A673 (cell line): ENCODE data around the gene HNMT. TPM values are rescaled to one million over a fixed set of nuclear protein-coding genes. Genes with fewer than 3 reads are reported as not detected.
"Not testable (repeated sequence)": the region's sequence is repeated elsewhere in the genome, so short reads cannot be mapped to it uniquely, and the experiment has no call there.

Experiments
- BruUV-seq: library from RNA; stranded (reverse); fragments of 400-500 nt; replicated peaks from 2 replicates; lab custom pipeline; 2021; lab: Mats Ljungman, UMichigan
- CTCF ChIA-PET: fragments of 300-600 bp; sonication (Branson Sonifier 250); formaldehyde crosslinking; loops from one replicate; lab custom pipeline; 2022; ENCODE audit warnings: antibody characterized with exemption; lab: Charles Lee
- POLR2A ChIA-PET: fragments of 300-600 bp; sonication (Branson Sonifier 250); formaldehyde crosslinking; loops from one replicate; lab custom pipeline; 2022; ENCODE audit warnings: antibody characterized with exemption; ENCODE audit not compliant: low non-redundant PET; lab: Charles Lee
- DNase-seq: peaks from one replicate; pipeline ENCODE4 v3.0.0-alpha.2; 2015; ENCODE audit warnings: low spot score
- H3K27ac ChIP-seq: fragments of 200-600 bp; sonication (generic); 2 replicates; pipeline ENCODE4 v1.5.1; 2016; ENCODE audit warnings: mixed run types, low read depth, mild to moderate bottlenecking, mixed read lengths, antibody characterized with exemption, low read length; ENCODE audit not compliant: poor library complexity, severe bottlenecking
- H3K27me3 ChIP-seq: fragments of 200-600 bp; sonication (generic); replicated peaks from 2 replicates; pipeline ENCODE4 v1.6.1; 2017; ENCODE audit warnings: mixed run types, low read depth, mild to moderate bottlenecking, mixed read lengths, antibody characterized with exemption, low read length; ENCODE audit not compliant: insufficient read depth, poor library complexity
- H3K36me3 ChIP-seq: fragments of 200-600 bp; sonication (generic); 2 replicates; pipeline ENCODE4 v1.6.1; 2016; ENCODE audit warnings: mixed run types, mild to moderate bottlenecking, mixed read lengths, antibody characterized with exemption, low read length; ENCODE audit not compliant: insufficient read depth, poor library complexity, severe bottlenecking
- H3K4me1 ChIP-seq: fragments of 200-600 bp; sonication (generic); 2 replicates; pipeline ENCODE4 v1.6.1; 2017; ENCODE audit warnings: mixed run types, mild to moderate bottlenecking, mixed read lengths, antibody characterized with exemption, low read length; ENCODE audit not compliant: insufficient read depth, poor library complexity, severe bottlenecking
- H3K4me3 ChIP-seq: fragments of 200-600 bp; sonication (generic); 2 replicates; pipeline ENCODE4 v1.5.1; 2016; ENCODE audit warnings: low read depth, mixed run types, mild to moderate bottlenecking, mixed read lengths, low read length; ENCODE audit not compliant: poor library complexity, severe bottlenecking
- H3K9me3 ChIP-seq: fragments of 200-600 bp; sonication (generic); 2 replicates; pipeline ENCODE4 v1.6.1; 2016; ENCODE audit warnings: mixed run types, low read depth, mild to moderate bottlenecking, mixed read lengths, antibody characterized with exemption, low read length; ENCODE audit not compliant: poor library complexity, severe bottlenecking
- EZH2 ChIP-seq: fragments of 200-600 bp; sonication (generic); IDR thresholded peaks from 2 replicates; pipeline ENCODE4 v1.6.1; 2017; ENCODE audit warnings: borderline replicate concordance, low read depth, mild to moderate bottlenecking, mixed read lengths, antibody characterized with exemption, low read length; ENCODE audit not compliant: poor library complexity, severe bottlenecking
- intact Hi-C: fragments of 100-400 bp; cut with micrococcal nuclease; formaldehyde crosslinking; loops from one replicate; pipeline ENCODE4 v1.10.0; 2022; ENCODE audit not compliant: unreplicated experiment
- total RNA-seq: library from RNA; stranded (reverse); gene quantifications from 2 replicates; pipeline ENCODE4 v1.2.3, GENCODE V29; 2021
- TF ChIP-seq, protein P1 (sequence below): fragments of 300-800, 200-600 bp; sonication (generic); conservative IDR thresholded peaks from 2 replicates; pipeline ENCODE4 v1.5.1; 2017; ENCODE audit warnings: low read depth, mild to moderate bottlenecking, antibody characterized with exemption, low read length, moderate library complexity, mixed read lengths

The HNMT gene
- total RNA-seq, 1 experiment from 2014 or later, result 0.82 TPM

DNA sequence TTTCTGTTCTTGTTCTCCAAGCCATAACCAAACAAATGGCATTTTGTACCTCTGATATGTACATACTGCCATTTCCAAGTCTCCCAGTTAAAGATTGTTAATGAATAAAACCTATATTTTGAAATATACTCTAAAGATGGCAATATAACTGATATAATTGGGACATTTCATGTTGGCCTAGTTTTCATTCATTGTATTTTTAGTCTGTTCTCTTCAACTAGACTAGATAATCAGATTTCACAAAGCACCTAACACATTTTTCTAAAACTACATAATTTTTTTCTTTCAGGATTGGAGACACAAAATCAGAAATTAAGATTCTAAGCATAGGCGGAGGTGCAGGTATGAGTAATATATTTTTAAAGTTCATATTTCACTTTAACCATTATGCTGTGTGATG, 5.6 kb downstream of the HNMT start:
- Histone ChIP-seq H3K27me3 (no peaks in the 10 kb centered on the region), H3K9me3 (no peaks in the 10 kb centered on the region), H3K4me3 (no peak overlapping the region), H3K27ac (no peak overlapping the region), H3K36me3 (no peaks in the 10 kb centered on the region), H3K4me1 (no peaks in the 10 kb centered on the region)
- ChIA-PET POLR2A (no interaction called here), CTCF (no interaction called here)
- TF ChIP-seq EZH2, result no peak
- TF ChIP-seq, protein P1, sequence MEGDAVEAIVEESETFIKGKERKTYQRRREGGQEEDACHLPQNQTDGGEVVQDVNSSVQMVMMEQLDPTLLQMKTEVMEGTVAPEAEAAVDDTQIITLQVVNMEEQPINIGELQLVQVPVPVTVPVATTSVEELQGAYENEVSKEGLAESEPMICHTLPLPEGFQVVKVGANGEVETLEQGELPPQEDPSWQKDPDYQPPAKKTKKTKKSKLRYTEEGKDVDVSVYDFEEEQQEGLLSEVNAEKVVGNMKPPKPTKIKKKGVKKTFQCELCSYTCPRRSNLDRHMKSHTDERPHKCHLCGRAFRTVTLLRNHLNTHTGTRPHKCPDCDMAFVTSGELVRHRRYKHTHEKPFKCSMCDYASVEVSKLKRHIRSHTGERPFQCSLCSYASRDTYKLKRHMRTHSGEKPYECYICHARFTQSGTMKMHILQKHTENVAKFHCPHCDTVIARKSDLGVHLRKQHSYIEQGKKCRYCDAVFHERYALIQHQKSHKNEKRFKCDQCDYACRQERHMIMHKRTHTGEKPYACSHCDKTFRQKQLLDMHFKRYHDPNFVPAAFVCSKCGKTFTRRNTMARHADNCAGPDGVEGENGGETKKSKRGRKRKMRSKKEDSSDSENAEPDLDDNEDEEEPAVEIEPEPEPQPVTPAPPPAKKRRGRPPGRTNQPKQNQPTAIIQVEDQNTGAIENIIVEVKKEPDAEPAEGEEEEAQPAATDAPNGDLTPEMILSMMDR, result no peak
- DNase-seq, result no peak
- intact Hi-C loops, result no loop called here
- BruUV-seq, result no TSS peak

DNA sequence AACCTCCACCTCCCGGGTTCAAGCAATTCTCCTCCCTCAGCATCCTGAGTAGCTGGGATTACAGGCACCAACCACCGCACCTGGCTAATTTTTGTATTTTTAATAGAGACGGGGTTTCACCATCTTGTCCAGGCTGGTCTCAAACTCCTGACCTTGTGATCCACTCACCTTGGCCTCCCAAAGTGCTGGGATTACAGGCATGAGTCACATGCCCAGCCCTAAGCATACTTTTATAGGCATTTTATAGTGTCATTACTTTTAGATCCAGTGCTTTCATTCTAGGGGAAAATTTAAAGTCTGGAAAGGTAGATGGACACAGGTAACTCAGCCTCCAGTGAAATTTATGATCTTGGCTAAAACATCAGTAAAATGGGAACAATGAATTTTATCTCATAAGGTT, 7.0 kb downstream of the HNMT start:
- CTCF ChIA-PET, POLR2A ChIA-PET, intact Hi-C loops, H3K36me3 ChIP-seq, DNase-seq, H3K4me1 ChIP-seq, H3K4me3 ChIP-seq, BruUV-seq, H3K27me3 ChIP-seq, H3K27ac ChIP-seq, H3K9me3 ChIP-seq: not testable (repeated sequence)

DNA sequence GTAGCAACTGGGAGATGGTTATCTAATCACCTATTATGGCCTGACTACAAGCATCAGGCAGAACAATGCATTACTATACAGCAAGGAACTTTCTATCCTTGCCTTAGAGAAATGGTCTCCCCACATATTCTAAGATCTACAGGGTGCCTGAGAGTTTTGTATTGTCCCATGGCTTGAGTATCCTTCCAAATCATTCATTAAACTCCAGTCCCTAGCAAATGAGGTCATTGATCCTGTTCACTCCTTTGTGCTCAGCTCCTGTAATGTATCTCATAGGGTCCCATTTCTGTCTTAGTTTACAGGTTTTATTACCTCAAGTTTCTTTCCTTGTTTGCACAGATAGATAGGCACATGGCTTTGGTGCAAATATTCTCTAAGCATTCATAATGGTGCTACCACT, 9.0 kb downstream of the HNMT start:
- intact Hi-C loops, result no loop called here
- TF ChIP-seq EZH2, result no peak
- TF ChIP-seq, protein P1, result no peak
- ChIA-PET POLR2A (no interaction called here), CTCF (no interaction called here)
- no TSS peak for BruUV-seq
- H3K4me3 ChIP-seq, result no peak overlapping the region
- no peak for DNase-seq
- no peaks in the 10 kb centered on the region for H3K4me1 ChIP-seq
- H3K27me3 ChIP-seq, result no peaks in the 10 kb centered on the region
- H3K27ac ChIP-seq, result no peak overlapping the region
- H3K9me3 ChIP-seq, result no peaks in the 10 kb centered on the region
- H3K36me3 ChIP-seq, result no peaks in the 10 kb centered on the region

DNA sequence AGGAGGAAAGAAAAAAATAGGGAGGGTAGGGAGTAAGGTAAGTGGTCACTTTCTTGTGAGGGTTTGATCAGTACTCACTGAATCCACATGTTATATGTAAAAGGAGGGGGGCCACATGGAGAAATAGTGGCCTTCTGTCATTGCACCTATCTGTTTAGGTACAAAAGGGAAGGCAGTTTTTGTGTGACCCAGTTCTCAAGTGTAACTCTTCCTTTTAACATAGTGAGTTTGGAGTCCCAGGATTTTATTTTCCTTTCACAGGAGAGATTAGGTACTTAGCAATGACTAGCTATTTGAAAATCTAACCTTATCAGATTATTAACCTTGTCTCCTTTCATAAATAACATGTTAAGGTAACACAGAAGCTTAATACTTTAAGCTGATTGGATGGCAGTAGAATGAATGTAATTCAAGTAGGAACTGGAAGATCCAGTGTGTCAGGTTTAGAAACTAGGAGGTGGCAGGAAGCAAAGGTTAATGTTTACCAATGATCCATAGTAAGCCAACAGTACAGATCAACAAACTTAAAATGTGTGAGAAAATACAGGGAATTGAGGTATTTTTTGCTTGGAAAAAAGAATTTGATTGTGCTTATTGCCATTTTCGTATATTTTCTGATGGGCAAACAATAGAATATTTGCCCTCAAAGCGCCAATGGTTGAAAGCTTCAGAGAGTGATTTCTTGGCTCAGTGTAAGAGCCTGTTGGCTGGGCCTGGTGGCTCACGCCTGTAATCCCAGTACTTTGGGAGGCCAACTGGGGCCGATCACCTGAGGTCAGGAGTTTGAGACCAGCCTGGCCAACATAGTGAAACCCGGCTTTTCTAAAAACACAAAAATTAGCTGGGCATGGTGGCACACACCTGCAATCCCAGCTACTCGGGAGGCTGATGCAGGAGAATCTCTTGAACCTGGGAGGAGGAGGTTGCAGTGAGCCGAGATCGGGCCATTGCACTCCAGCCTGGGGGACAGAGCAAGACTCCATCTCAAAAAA, 11.3 kb downstream of the HNMT start:
- Histone ChIP-seq H3K9me3 (no peaks in the 10 kb centered on the region), H3K4me3 (no peak overlapping the region), H3K27me3 (no peaks in the 10 kb centered on the region), H3K36me3 (no peaks in the 10 kb centered on the region), H3K27ac (no peak overlapping the region), H3K4me1 (no peaks in the 10 kb centered on the region)
- ChIA-PET CTCF (no interaction called here), POLR2A (no interaction called here)
- BruUV-seq, result no TSS peak
- intact Hi-C loops, result no loop called here
- TF ChIP-seq EZH2, result no peak
- TF ChIP-seq, protein P1, result no peak
- no peak for DNase-seq
